ENCODE data around the gene ROR1. TPM values are rescaled to one million over a fixed set of nuclear protein-coding genes. Genes with fewer than 3 reads are reported as not detected.

ROR1 gene
- total RNA-seq, 1 donor from 2014 or later, result 30.3 TPM

DNA sequence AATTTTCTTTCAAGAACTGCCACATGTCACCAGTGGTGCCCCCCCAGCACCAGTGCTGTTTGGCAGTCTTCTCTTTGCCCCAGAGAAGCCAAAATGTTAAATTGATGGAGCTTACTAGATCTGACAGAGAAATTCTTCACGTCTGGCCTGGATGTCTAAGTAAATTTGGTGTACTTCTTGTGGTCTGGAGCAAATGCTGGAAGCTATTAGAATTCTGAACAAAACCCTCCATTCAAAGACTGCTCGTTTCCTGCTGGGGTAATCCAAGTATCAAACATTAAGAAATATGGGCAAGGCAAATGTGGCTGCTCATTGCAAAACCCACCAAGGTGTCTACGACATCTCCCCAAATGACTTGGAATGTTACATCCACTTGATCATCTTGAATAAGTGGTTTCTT lies 92.3 kb downstream of the ROR1 start:
- H2AFZ ChIP-seq (replicated peaks), result no peak overlapping the region
- H3F3A ChIP-seq (ENCODE audit: low read depth), result no peaks in the 10 kb centered on the region
- no peak overlapping the region for H3K4me2 ChIP-seq
- no peak overlapping the region for H3K4me3 Mint-ChIP-seq
- no peaks in the 10 kb centered on the region for H3K9me3 ChIP-seq (ENCODE audit: low read depth)
- peaks cover 64% of the 10 kb centered on the region for H4K20me1 ChIP-seq (ENCODE audit: low read depth)
- H3K9me3 Mint-ChIP-seq, result no peaks in the 10 kb centered on the region
- H3K36me3 Mint-ChIP-seq, result peaks cover under 1% of the 10 kb centered on the region
- H3K9ac ChIP-seq, result no peak overlapping the region
- no peak overlapping the region for H3K27ac Mint-ChIP-seq
- no peaks in the 10 kb centered on the region for H3K27me3 Mint-ChIP-seq (ENCODE audit: insufficient read depth, low read depth)
- H3K4me1 Mint-ChIP-seq, result peaks cover 31% of the 10 kb centered on the region
- peaks cover 30% of the 10 kb centered on the region for H3K4me1 ChIP-seq
- H3K4me3 ChIP-seq, result no peak overlapping the region
- DNase-seq (ENCODE audit: low spot score), result no peak
- TF ChIP-seq EZH2 (IDR thresholded peaks at IDR 0.05), result no peak
- no peak overlapping the region for H3K27ac ChIP-seq
- no peaks in the 10 kb centered on the region for H3K27me3 ChIP-seq
- peaks cover 100% of the 10 kb centered on the region for H3K79me2 ChIP-seq (ENCODE audit: low read depth)
- no peaks in the 10 kb centered on the region for H3K36me3 ChIP-seq

- DNase-seq (ENCODE audit: low spot score), result no peak
- Mint-ChIP-seq H3K27ac (no peak overlapping the region), H3K36me3 (peaks cover 2% of the 10 kb centered on the region), H3K4me1 (peaks cover 36% of the 10 kb centered on the region), H3K9me3 (no peaks in the 10 kb centered on the region), H3K4me3 (no peak overlapping the region), H3K27me3 (ENCODE audit: insufficient read depth, low read depth) (no peaks in the 10 kb centered on the region)
- Histone ChIP-seq H3K36me3 (no peaks in the 10 kb centered on the region), H3K9me3 (ENCODE audit: low read depth) (no peaks in the 10 kb centered on the region), H3K9ac (no peak overlapping the region), H3K27me3 (no peaks in the 10 kb centered on the region), H2AFZ (replicated peaks) (no peak overlapping the region), H3K4me1 (peaks cover 25% of the 10 kb centered on the region), H3K27ac (no peak overlapping the region), H3K4me3 (no peak overlapping the region), H3K4me2 (no peak overlapping the region), H3F3A (ENCODE audit: low read depth) (no peaks in the 10 kb centered on the region), H4K20me1 (ENCODE audit: low read depth) (peaks cover 55% of the 10 kb centered on the region), H3K79me2 (ENCODE audit: low read depth) (peaks cover 100% of the 10 kb centered on the region)
- TF ChIP-seq EZH2phosphoT487 (IDR thresholded peaks at IDR 0.05), result no peak
- TF ChIP-seq, protein P1, sequence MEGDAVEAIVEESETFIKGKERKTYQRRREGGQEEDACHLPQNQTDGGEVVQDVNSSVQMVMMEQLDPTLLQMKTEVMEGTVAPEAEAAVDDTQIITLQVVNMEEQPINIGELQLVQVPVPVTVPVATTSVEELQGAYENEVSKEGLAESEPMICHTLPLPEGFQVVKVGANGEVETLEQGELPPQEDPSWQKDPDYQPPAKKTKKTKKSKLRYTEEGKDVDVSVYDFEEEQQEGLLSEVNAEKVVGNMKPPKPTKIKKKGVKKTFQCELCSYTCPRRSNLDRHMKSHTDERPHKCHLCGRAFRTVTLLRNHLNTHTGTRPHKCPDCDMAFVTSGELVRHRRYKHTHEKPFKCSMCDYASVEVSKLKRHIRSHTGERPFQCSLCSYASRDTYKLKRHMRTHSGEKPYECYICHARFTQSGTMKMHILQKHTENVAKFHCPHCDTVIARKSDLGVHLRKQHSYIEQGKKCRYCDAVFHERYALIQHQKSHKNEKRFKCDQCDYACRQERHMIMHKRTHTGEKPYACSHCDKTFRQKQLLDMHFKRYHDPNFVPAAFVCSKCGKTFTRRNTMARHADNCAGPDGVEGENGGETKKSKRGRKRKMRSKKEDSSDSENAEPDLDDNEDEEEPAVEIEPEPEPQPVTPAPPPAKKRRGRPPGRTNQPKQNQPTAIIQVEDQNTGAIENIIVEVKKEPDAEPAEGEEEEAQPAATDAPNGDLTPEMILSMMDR (IDR thresholded peaks at IDR 0.05), result no peak
- TF ChIP-seq EZH2 (IDR thresholded peaks at IDR 0.05), result no peak
Observed at GRCh38 chr1:63867429-63868176, 93.8 kb downstream of the ROR1 start.

DNA sequence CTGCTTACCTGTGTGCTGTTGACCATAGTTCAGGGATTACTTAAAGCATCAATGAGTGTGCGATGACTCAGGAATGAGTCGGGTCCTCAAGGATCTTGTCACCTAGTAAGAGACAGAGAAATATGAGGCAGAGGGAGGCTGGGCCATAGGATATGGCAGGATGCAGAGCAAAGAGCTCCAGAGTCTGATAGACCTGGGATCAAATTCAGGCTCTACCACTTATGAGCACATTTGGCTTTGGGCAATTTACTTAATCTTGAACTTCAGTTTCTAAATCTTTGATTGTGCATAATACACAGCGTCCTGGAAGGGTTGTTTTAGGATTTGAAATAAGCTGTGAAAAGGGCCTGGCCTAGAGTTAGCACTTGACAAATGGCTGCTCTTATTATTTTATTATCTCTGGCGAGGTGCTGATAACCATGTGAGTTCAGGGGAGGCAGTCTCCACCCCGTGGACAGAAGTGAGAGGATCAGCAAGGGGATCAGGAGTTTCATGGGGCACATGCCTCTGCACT lies 94.5 kb downstream of the ROR1 start:
- Histone ChIP-seq H3K4me3 (no peak overlapping the region), H3K27ac (no peak overlapping the region), H3F3A (ENCODE audit: low read depth) (no peaks in the 10 kb centered on the region), H4K20me1 (ENCODE audit: low read depth) (peaks cover 48% of the 10 kb centered on the region), H3K9ac (no peak overlapping the region), H3K79me2 (ENCODE audit: low read depth) (peaks cover 100% of the 10 kb centered on the region), H3K9me3 (ENCODE audit: low read depth) (no peaks in the 10 kb centered on the region), H2AFZ (replicated peaks) (no peak overlapping the region), H3K4me1 (peaks cover 24% of the 10 kb centered on the region), H3K36me3 (no peaks in the 10 kb centered on the region), H3K27me3 (no peaks in the 10 kb centered on the region), H3K4me2 (no peak overlapping the region)
- Mint-ChIP-seq H3K4me1 (peaks cover 36% of the 10 kb centered on the region), H3K36me3 (peaks cover 2% of the 10 kb centered on the region), H3K27ac (no peak overlapping the region), H3K4me3 (no peak overlapping the region), H3K27me3 (ENCODE audit: insufficient read depth, low read depth) (no peaks in the 10 kb centered on the region), H3K9me3 (no peaks in the 10 kb centered on the region)
- no peak for DNase-seq (ENCODE audit: low spot score)
- TF ChIP-seq EZH2 (IDR thresholded peaks at IDR 0.05) (no peak), EZH2phosphoT487 (IDR thresholded peaks at IDR 0.05) (no peak)
- TF ChIP-seq, protein P1 (IDR thresholded peaks at IDR 0.05), result no peak

GRCh38 chr1:63870152-63870551 lies 96.3 kb downstream of the ROR1 start:
- Histone ChIP-seq H3K9me3 (ENCODE audit: low read depth) (no peaks in the 10 kb centered on the region), H3K4me2 (no peak overlapping the region), H4K20me1 (ENCODE audit: low read depth) (peaks cover 30% of the 10 kb centered on the region), H3K27ac (no peak overlapping the region), H3K27me3 (no peaks in the 10 kb centered on the region), H2AFZ (replicated peaks) (no peak overlapping the region), H3K4me3 (no peak overlapping the region), H3K79me2 (ENCODE audit: low read depth) (peaks cover 100% of the 10 kb centered on the region), H3K9ac (no peak overlapping the region), H3F3A (ENCODE audit: low read depth) (no peaks in the 10 kb centered on the region), H3K4me1 (peaks cover 17% of the 10 kb centered on the region), H3K36me3 (no peaks in the 10 kb centered on the region)
- peaks cover 2% of the 10 kb centered on the region for H3K36me3 Mint-ChIP-seq
- no peak for DNase-seq (ENCODE audit: low spot score)
- TF ChIP-seq, protein P1 (IDR thresholded peaks at IDR 0.05), result peak; percentile 12
- no peak for TF ChIP-seq EZH2 (IDR thresholded peaks at IDR 0.05)
- H3K27me3 Mint-ChIP-seq (ENCODE audit: insufficient read depth, low read depth), result peaks cover 4% of the 10 kb centered on the region
- H3K4me1 Mint-ChIP-seq, result peaks cover 35% of the 10 kb centered on the region
- H3K9me3 Mint-ChIP-seq, result no peaks in the 10 kb centered on the region
- no peak overlapping the region for H3K4me3 Mint-ChIP-seq
- no peak overlapping the region for H3K27ac Mint-ChIP-seq

All from neural progenitor cell (in vitro differentiated cells).